Stimulated activated CD8-positive, alpha-beta memory T cell treated with anti-CD3 and anti-CD28 coated beads, Interleukin-12 subunit alpha, Interleukin-12 subunit beta, amount 100 ng/mL, for 24 hours (primary cell): Measurements from ENCODE around the gene GALNT17.
A peak's percentile ranks its signal among the peaks of the same experiment; 100 is the strongest.

ENCODE experiments used
- DNase-seq: peaks from one replicate; pipeline ENCODE4 v3.0.0-alpha.2; 2020; ENCODE audit errors: extremely low read depth

The GALNT17 gene

GRCh38 chr7:71687831-71688599, 556.1 kb downstream of the GALNT17 start:
- DNase-seq = no peak

GRCh38 chr7:71691538-71691937, 559.6 kb downstream of the GALNT17 start:
- no peak for DNase-seq

- DNase-seq = no peak
These were observed 562.7 kb downstream of the GALNT17 start for GRCh38 chr7:71694665-71695064.

GRCh38 chr7:71695186-71695585, 563.2 kb downstream of the GALNT17 start:
- no peak for DNase-seq

GRCh38 chr7:71696511-71696910, 564.6 kb downstream of the GALNT17 start:
- no peak for DNase-seq

GRCh38 chr7:71697400-71697799, 565.5 kb downstream of the GALNT17 start:
- DNase-seq = no peak

- DNase-seq = no peak
These were observed 573.3 kb downstream of the GALNT17 start for GRCh38 chr7:71705217-71705616.

GRCh38 chr7:71705901-71706596, 574.1 kb downstream of the GALNT17 start:
- DNase-seq = no peak

- no peak for DNase-seq
These were observed 574.6 kb downstream of the GALNT17 start for GRCh38 chr7:71706597-71706975.

GRCh38 chr7:71707041-71707440, 575.1 kb downstream of the GALNT17 start:
- no peak for DNase-seq

GRCh38 chr7:71708710-71709109, 576.8 kb downstream of the GALNT17 start:
- no peak for DNase-seq

- DNase-seq = no peak
These were observed 578.5 kb downstream of the GALNT17 start for GRCh38 chr7:71710442-71710841.

GRCh38 chr7:71712653-71713180, 580.8 kb downstream of the GALNT17 start:
- DNase-seq = no peak

GRCh38 chr7:71716690-71717089, 584.7 kb downstream of the GALNT17 start:
- DNase-seq = no peak

GRCh38 chr7:71718563-71718962, 586.6 kb downstream of the GALNT17 start:
- no peak for DNase-seq

- DNase-seq = no peak
These were observed 589.8 kb downstream of the GALNT17 start for GRCh38 chr7:71721742-71722141.

- no peak for DNase-seq
These were observed 591.9 kb downstream of the GALNT17 start for GRCh38 chr7:71723859-71724258.

GRCh38 chr7:71727347-71727746, 595.4 kb downstream of the GALNT17 start:
- DNase-seq = no peak

GRCh38 chr7:71731740-71732139, 599.8 kb downstream of the GALNT17 start:
- no peak for DNase-seq

GRCh38 chr7:71733107-71733870, 601.3 kb downstream of the GALNT17 start:
- peak; percentile 36 for DNase-seq

- DNase-seq = no peak
These were observed 604.1 kb downstream of the GALNT17 start for GRCh38 chr7:71735961-71736556.
